Uterus (tissue), 4 donors: ENCODE results near the gene ZNF799. TPM values are rescaled to one million over a fixed set of nuclear protein-coding genes. Genes with fewer than 3 reads are reported as not detected.
"Not testable (repeated sequence)": the region's sequence is repeated elsewhere in the genome, so short reads cannot be mapped to it uniquely, and the experiment has no call there.

Experiments used
- DNase-seq, 2 donors: peaks; one replicate each; pipeline ENCODE4 v3.0.0-alpha.2; 2019 to 2020
- H3K27ac ChIP-seq, 2 donors: fragments of 200-600 bp; sonication (generic); 1 replicate in 1 of 2; 2 replicates in 1 of 2; pipeline ENCODE4 v1.5.1; 2016 to 2018
- H3K27me3 ChIP-seq, 2 donors: fragments of 200-600 bp; sonication (generic); one replicate each; pipeline ENCODE4 v1.5.1; 2018 to 2019; ENCODE audit warnings: control low read depth in 1 of 2
- H3K36me3 ChIP-seq, 2 donors: fragments of 200-600 bp; sonication (generic); one replicate each; pipeline ENCODE4 v1.5.1; 2019; ENCODE audit warnings: control low read depth in 1 of 2
- H3K4me1 ChIP-seq, 2 donors: fragments of 200-600 bp; sonication (generic); one replicate each; pipeline ENCODE4 v1.5.1; 2018 to 2019; ENCODE audit warnings: control low read depth in 1 of 2
- H3K4me3 ChIP-seq, 2 donors: fragments of 200-600 bp; sonication (generic); 1 replicate in 1 of 2; 2 replicates in 1 of 2; pipeline ENCODE4 v1.5.1; 2018 to 2019; ENCODE audit warnings: mild to moderate bottlenecking in 1 of 2
- H3K9me3 ChIP-seq, 2 donors: fragments of 200-600 bp; sonication (generic); one replicate each; pipeline ENCODE4 v1.5.1; 2019; ENCODE audit warnings: control low read depth in 1 of 2
- POLR2A ChIP-seq, 2 donors: fragments of 450-650 bp; IDR thresholded peaks; one replicate each; pipeline ENCODE4 v1.6.1; 2016; ENCODE audit warnings: antibody characterized with exemption in 2 of 2, mild to moderate bottlenecking in 1 of 2, moderate library complexity in 1 of 2
- intact Hi-C: fragments of 100-400 bp; cut with DNase I; formaldehyde crosslinking; loops from one replicate; pipeline ENCODE4 v1.15.1; 2023; ENCODE audit warnings: low total_unique reads
- total RNA-seq, 4 donors: library from RNA; depleted of rRNA in 3 of 4; stranded (reverse); fragments of >200 nt in 3 of 4; gene quantifications; one replicate each; pipeline versions ENCODE4 v1.1.0 to v1.2.4, GENCODE V29; 2014 to 2023
- TF ChIP-seq, protein P1 (sequence below), 4 experiments: fragments of 200-600 bp in 2 of 4; fragments of 450-650 bp in 2 of 4; sonication (generic) in 2 of 4; IDR thresholded peaks; one replicate each; pipeline ENCODE4 v1.5.1; 2016 to 2019; ENCODE audit warnings: antibody characterized with exemption in 4 of 4, mild to moderate bottlenecking in 2 of 4, moderate library complexity in 1 of 4
- donor health status: DM: yes; HTN: yes; CAD: no.

The ZNF799 gene
- total RNA-seq, 4 donors from 2014 or later, result 10.3 to 12.9 (median 12.0) TPM

DNA sequence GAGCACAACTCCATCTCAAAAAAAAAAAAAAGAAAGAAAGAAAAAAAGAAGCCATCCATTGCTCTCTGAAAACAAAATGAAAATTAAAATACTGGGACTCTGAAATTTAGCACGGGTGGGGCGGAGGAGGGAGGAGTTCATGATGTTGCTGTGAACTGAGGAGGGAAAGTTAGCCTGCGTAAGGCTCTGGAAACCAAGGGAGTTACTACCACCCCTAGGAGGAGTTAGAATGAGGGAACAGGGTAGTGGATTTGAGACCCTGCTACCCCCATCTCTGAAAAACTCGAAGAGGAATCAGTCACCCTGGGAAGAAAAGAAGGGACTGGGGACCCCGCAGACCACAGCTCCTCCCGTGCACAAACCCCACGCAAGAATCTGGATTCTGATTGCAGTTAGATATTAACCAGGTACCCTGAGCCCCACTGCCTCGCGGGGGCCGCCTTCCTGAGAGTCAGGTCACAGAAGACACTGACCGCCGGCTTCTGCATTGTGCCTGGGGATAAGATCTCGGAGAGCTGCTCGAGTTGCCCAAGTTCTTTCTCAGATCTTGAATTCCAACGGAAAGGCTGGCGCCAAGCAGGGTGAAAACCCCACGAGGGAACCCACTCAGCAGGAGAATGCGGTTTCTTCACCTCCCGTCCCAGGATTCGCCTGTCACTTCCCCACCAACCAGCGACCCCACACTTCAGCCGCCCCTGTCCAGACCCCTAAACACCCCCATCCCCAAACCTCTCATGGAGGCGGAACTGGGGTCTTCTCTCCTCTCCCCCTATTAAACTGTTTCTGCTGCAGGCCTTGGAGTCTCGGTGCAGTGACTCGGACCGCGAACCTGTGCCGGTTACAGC is 36.5 kb downstream of the ZNF799 start:
- H3K36me3 ChIP-seq, result no peaks in the 10 kb centered on the region
- H3K27ac ChIP-seq, result peak overlapping the region; percentile 84 to 94
- H3K9me3 ChIP-seq, result no peaks in the 10 kb centered on the region
- no peaks in the 10 kb centered on the region for H3K4me1 ChIP-seq
- intact Hi-C loops, result no loop called here
- DNase-seq, result peak; percentile 16 to 18
- H3K27me3 ChIP-seq, result no peaks in the 10 kb centered on the region
- TF ChIP-seq, protein P1, sequence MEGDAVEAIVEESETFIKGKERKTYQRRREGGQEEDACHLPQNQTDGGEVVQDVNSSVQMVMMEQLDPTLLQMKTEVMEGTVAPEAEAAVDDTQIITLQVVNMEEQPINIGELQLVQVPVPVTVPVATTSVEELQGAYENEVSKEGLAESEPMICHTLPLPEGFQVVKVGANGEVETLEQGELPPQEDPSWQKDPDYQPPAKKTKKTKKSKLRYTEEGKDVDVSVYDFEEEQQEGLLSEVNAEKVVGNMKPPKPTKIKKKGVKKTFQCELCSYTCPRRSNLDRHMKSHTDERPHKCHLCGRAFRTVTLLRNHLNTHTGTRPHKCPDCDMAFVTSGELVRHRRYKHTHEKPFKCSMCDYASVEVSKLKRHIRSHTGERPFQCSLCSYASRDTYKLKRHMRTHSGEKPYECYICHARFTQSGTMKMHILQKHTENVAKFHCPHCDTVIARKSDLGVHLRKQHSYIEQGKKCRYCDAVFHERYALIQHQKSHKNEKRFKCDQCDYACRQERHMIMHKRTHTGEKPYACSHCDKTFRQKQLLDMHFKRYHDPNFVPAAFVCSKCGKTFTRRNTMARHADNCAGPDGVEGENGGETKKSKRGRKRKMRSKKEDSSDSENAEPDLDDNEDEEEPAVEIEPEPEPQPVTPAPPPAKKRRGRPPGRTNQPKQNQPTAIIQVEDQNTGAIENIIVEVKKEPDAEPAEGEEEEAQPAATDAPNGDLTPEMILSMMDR (IDR thresholded peaks at IDR 0.05), result no peak
- no peak for TF ChIP-seq POLR2A (IDR thresholded peaks at IDR 0.05)
- peak overlapping the region; percentile 73 to 84 for H3K4me3 ChIP-seq

DNA sequence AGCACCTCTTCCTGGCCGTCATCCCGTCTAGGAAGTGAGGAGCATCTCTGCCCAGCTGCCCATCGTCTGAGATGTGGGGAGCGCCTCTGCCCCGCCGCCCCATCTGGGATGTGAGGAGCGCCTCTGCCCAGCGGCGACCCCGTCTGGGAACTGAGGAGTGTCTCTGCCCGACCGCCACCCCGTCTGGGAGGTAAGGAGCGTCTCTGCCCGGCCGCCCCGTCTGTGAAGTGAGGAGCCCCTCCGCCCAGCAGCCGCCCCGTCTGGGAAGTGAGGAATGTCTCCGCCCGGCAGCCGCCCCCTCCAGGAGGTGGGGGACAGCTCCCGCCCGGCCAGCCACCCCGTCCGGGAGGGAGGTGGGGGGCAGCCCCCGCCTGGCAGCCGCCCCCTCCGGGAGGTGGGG is 38.8 kb downstream of the ZNF799 start:
- H3K4me1 ChIP-seq, DNase-seq, H3K4me3 ChIP-seq, H3K27me3 ChIP-seq, H3K27ac ChIP-seq, intact Hi-C loops, H3K36me3 ChIP-seq, H3K9me3 ChIP-seq: not testable (repeated sequence)

DNA sequence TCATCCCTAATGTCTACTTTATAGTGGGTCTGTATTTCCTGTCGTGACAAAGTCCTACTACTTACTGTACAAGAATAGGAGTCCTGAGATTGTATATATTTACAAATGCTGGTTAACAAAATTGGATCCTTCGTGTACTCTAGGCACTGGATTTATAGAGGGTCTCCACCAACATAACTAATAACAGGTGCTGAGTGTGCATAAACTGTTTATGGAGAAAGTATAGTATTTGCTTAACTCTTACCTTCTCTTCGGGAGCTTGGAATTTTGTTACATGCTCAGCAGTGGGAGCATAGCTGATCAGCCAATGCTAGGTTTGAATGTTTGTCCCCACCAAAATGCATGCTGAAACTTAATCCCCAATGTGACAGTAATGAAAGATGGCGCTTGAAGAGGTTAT is 47.7 kb downstream of the ZNF799 start:
- TF ChIP-seq, protein P1 (IDR thresholded peaks at IDR 0.05), result no peak
- TF ChIP-seq POLR2A (IDR thresholded peaks at IDR 0.05), result no peak
- Histone ChIP-seq H3K36me3 (no peaks in the 10 kb centered on the region), H3K4me1 (no peaks in the 10 kb centered on the region), H3K9me3 (peaks cover 0 to 43% of the 10 kb centered on the region in 2 donors), H3K4me3 (no peak overlapping the region), H3K27me3 (no peaks in the 10 kb centered on the region), H3K27ac (no peak overlapping the region)
- intact Hi-C loops, result no loop called here
- no peak for DNase-seq

DNA sequence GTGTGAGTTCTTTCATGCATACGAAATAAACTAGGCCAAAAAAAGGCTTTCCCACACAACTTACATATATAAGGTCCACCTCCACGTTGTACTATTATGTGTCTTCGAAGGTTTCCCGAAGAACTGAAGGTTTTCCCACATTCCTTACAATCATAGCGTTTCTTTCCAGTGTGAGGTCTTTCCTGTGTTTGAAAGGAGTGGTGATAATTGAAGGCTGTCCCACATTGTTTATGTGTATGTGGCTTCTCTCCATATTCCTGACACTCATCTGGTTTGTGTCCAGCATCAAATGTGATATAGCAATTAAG is 50.2 kb downstream of the ZNF799 start:
- no peak overlapping the region for H3K27ac ChIP-seq
- no peaks in the 10 kb centered on the region for H3K27me3 ChIP-seq
- H3K4me1 ChIP-seq, result no peaks in the 10 kb centered on the region
- intact Hi-C loops, result no loop called here
- H3K9me3 ChIP-seq, result peaks cover 0 to 43% of the 10 kb centered on the region in 2 donors
- no peak for TF ChIP-seq POLR2A (IDR thresholded peaks at IDR 0.05)
- TF ChIP-seq, protein P1 (IDR thresholded peaks at IDR 0.05), result no peak
- no peak overlapping the region for H3K4me3 ChIP-seq
- H3K36me3 ChIP-seq, result no peaks in the 10 kb centered on the region
- DNase-seq, result no peak

DNA sequence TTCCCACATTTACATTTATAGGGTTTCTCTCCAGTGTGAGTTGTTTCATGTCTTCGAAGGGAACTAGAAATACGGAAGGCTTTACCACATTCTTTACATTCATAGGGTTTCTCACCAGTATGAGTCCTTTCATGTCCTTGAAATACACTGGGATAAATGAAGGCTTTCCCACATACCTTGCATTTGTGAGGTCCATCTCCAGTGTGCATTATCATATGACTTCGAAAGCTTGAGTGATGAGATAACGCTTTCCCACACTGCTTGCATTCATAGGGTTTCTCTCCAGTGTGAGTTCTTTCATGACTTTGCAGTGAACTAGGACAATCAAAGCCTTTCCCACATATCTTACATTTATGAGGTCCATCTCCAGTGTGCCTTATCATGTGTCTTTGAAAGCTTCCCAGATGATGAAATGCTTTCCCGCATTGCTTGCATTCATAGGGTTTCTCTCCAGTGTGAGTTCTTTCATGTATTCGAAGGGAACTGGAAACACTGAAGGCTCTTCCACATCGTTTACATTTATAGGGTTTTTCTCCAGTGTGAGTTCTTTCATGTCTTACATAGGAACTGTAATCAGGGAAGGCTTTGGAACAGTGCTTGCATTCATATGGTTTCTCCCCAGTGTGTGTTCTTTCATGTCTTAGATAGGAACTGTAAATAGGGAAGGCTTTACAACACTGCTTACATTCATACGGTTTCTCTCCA is 50.7 kb downstream of the ZNF799 start:
- intact Hi-C loops, result no loop called here
- peaks cover 0 to 48% of the 10 kb centered on the region in 2 donors for H3K9me3 ChIP-seq
- H3K36me3 ChIP-seq, result no peaks in the 10 kb centered on the region
- no peak for DNase-seq
- no peaks in the 10 kb centered on the region for H3K27me3 ChIP-seq
- H3K4me1 ChIP-seq, result no peaks in the 10 kb centered on the region
- no peak for TF ChIP-seq POLR2A (IDR thresholded peaks at IDR 0.05)
- TF ChIP-seq, protein P1 (IDR thresholded peaks at IDR 0.05), result no peak
- H3K4me3 ChIP-seq, result no peak overlapping the region
- no peak overlapping the region for H3K27ac ChIP-seq
